Measurements from ENCODE around the gene CCNO.
A peak's percentile ranks its signal among the peaks of the same experiment; 100 is the strongest.

DNA sequence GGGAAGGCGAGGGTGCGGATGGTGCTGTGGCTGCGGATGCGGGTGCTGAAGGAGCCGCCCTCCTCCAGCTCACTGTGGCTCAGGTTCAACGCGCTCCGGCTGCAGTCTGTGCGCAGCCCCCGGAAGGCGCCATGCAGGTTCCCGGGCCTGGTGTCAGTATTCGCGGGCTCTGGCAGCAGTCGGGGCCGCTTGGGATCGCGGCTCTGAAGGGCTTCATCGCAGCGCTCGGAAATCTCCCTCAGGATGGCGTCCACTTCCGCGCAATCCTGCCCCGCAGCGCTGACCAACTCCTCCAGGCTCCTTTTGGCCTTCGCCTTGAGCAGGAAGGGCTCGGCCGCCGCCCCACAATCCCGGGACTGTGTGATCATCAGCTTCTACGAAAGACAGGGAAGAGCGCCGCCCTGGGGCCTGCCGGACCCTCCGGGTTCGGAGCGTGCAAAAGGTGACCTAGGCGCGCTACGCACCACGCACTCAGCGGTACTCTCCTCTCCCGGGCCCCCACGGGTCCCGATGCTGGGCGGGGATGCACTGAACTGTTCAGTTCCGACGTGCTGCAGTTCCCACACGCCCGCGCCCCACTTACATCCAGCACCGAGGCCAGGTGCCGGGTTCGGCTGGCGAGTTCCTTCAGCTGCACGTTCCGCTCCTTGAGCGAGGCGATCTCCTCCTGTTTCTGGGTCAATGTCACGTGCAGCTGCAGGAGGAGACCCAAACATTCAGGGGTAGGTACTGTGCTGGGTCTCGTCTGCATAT lies 12.8 kb downstream of the CCNO start:
- TF ChIP-seq CTCF (IDR thresholded peaks at IDR 0.05), result no peak
- TF ChIP-seq, protein P1, sequence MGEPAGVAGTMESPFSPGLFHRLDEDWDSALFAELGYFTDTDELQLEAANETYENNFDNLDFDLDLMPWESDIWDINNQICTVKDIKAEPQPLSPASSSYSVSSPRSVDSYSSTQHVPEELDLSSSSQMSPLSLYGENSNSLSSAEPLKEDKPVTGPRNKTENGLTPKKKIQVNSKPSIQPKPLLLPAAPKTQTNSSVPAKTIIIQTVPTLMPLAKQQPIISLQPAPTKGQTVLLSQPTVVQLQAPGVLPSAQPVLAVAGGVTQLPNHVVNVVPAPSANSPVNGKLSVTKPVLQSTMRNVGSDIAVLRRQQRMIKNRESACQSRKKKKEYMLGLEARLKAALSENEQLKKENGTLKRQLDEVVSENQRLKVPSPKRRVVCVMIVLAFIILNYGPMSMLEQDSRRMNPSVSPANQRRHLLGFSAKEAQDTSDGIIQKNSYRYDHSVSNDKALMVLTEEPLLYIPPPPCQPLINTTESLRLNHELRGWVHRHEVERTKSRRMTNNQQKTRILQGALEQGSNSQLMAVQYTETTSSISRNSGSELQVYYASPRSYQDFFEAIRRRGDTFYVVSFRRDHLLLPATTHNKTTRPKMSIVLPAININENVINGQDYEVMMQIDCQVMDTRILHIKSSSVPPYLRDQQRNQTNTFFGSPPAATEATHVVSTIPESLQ (CRISPR knock-in tag; IDR thresholded peaks at IDR 0.05), result no peak
- TF ChIP-seq, protein P2, sequence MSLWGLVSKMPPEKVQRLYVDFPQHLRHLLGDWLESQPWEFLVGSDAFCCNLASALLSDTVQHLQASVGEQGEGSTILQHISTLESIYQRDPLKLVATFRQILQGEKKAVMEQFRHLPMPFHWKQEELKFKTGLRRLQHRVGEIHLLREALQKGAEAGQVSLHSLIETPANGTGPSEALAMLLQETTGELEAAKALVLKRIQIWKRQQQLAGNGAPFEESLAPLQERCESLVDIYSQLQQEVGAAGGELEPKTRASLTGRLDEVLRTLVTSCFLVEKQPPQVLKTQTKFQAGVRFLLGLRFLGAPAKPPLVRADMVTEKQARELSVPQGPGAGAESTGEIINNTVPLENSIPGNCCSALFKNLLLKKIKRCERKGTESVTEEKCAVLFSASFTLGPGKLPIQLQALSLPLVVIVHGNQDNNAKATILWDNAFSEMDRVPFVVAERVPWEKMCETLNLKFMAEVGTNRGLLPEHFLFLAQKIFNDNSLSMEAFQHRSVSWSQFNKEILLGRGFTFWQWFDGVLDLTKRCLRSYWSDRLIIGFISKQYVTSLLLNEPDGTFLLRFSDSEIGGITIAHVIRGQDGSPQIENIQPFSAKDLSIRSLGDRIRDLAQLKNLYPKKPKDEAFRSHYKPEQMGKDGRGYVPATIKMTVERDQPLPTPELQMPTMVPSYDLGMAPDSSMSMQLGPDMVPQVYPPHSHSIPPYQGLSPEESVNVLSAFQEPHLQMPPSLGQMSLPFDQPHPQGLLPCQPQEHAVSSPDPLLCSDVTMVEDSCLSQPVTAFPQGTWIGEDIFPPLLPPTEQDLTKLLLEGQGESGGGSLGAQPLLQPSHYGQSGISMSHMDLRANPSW (CRISPR knock-in tag; conservative IDR thresholded peaks at IDR 0.05; ENCODE audit: low read depth), result no peak
- TF ChIP-seq, protein P3, sequence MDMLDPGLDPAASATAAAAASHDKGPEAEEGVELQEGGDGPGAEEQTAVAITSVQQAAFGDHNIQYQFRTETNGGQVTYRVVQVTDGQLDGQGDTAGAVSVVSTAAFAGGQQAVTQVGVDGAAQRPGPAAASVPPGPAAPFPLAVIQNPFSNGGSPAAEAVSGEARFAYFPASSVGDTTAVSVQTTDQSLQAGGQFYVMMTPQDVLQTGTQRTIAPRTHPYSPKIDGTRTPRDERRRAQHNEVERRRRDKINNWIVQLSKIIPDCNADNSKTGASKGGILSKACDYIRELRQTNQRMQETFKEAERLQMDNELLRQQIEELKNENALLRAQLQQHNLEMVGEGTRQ (CRISPR knock-in tag; IDR thresholded peaks at IDR 0.05), result peak; percentile 83
- no peak for TF ChIP-seq NR2C2 (CRISPR knock-in tag; IDR thresholded peaks at IDR 0.05)
- no peak for TF ChIP-seq GRHL2 (CRISPR knock-in tag; IDR thresholded peaks at IDR 0.05; ENCODE audit: insufficient replicate concordance, severe bottlenecking)
- no peak for TF ChIP-seq TEAD4 (CRISPR knock-in tag; IDR thresholded peaks at IDR 0.05)
- no peak for TF ChIP-seq ZNF263 (CRISPR knock-in tag; IDR thresholded peaks at IDR 0.05; ENCODE audit: low read depth)
- TF ChIP-seq E2F5 (CRISPR knock-in tag; IDR thresholded peaks at IDR 0.05), result no peak; the same call in 1 of the 2 replicates
- TF ChIP-seq ELF4 (CRISPR knock-in tag; IDR thresholded peaks at IDR 0.05; ENCODE audit: low read depth), result no peak
- TF ChIP-seq MAX (CRISPR knock-in tag; IDR thresholded peaks at IDR 0.05), result peak; percentile 72
- TF ChIP-seq ESRRA (CRISPR knock-in tag; IDR thresholded peaks at IDR 0.05; ENCODE audit: borderline replicate concordance), result no peak
